ENCODE data around the gene NOS2.
"Not testable (repeated sequence)": the region's sequence is repeated elsewhere in the genome, so short reads cannot be mapped to it uniquely, and the experiment has no call there.

Gene NOS2

GRCh38 chr17:27793168-27793905 is 7.0 kb downstream of the NOS2 start:
- in situ Hi-C loops (cut with HindIII; ENCODE audit: low sequenced_read_pairs), result loop anchor here (5.0 kb wide), 1 partner anchor 64 kb away; no protein-coding TSS in a partner anchor

GRCh38 chr17:27792095-27792494 is 8.2 kb downstream of the NOS2 start:
- in situ Hi-C loops (cut with HindIII; ENCODE audit: low sequenced_read_pairs), result loop anchor here (5.0 kb wide), 1 partner anchor 65 kb away; no protein-coding TSS in a partner anchor

GRCh38 chr17:27788919-27789318 is 11.4 kb downstream of the NOS2 start:
- in situ Hi-C loops (cut with HindIII; ENCODE audit: low sequenced_read_pairs), result no loop called here

GRCh38 chr17:27783440-27784350 is 16.6 kb downstream of the NOS2 start:
- in situ Hi-C loops (cut with HindIII; ENCODE audit: low sequenced_read_pairs), result no loop called here

GRCh38 chr17:27782791-27783206 is 17.5 kb downstream of the NOS2 start:
- in situ Hi-C loops (cut with HindIII; ENCODE audit: low sequenced_read_pairs), result no loop called here

- in situ Hi-C loops (cut with HindIII; ENCODE audit: low sequenced_read_pairs), result no loop called here
These were observed 19.4 kb downstream of the NOS2 start for GRCh38 chr17:27780828-27781404.

- in situ Hi-C loops (cut with HindIII; ENCODE audit: low sequenced_read_pairs), result no loop called here
These were observed 20.1 kb downstream of the NOS2 start for GRCh38 chr17:27780092-27780827.

GRCh38 chr17:27778183-27778582 is 22.1 kb downstream of the NOS2 start:
- in situ Hi-C loops (cut with HindIII; ENCODE audit: low sequenced_read_pairs), result no loop called here

GRCh38 chr17:27776882-27777624 is 23.3 kb downstream of the NOS2 start:
- in situ Hi-C loops (cut with HindIII; ENCODE audit: low sequenced_read_pairs), result no loop called here

- in situ Hi-C loops (cut with HindIII; ENCODE audit: low sequenced_read_pairs), result no loop called here
These were observed 28.7 kb downstream of the NOS2 start for GRCh38 chr17:27771586-27771985.

- in situ Hi-C loops (cut with HindIII; ENCODE audit: low sequenced_read_pairs), result no loop called here
These were observed 29.5 kb downstream of the NOS2 start for GRCh38 chr17:27770877-27771276.

- in situ Hi-C loops (cut with HindIII; ENCODE audit: low sequenced_read_pairs), result no loop called here
These were observed 31.4 kb downstream of the NOS2 start for GRCh38 chr17:27768858-27769410.

GRCh38 chr17:27766438-27766837 is 33.9 kb downstream of the NOS2 start:
- in situ Hi-C loops (cut with HindIII; ENCODE audit: low sequenced_read_pairs), result no loop called here

- in situ Hi-C loops (cut with HindIII; ENCODE audit: low sequenced_read_pairs), result no loop called here
These were observed 35.0 kb downstream of the NOS2 start for GRCh38 chr17:27765353-27765752.

- in situ Hi-C loops (cut with HindIII; ENCODE audit: low sequenced_read_pairs), result no loop called here
These were observed 35.7 kb downstream of the NOS2 start for GRCh38 chr17:27764589-27764988.

GRCh38 chr17:27762527-27763305 is 37.6 kb downstream of the NOS2 start:
- in situ Hi-C loops (cut with HindIII; ENCODE audit: low sequenced_read_pairs), result no loop called here

- in situ Hi-C loops (cut with HindIII; ENCODE audit: low sequenced_read_pairs), result not testable (repeated sequence)
These were observed 39.4 kb downstream of the NOS2 start for GRCh38 chr17:27760931-27761330.

- in situ Hi-C loops (cut with HindIII; ENCODE audit: low sequenced_read_pairs), result no loop called here
These were observed 40.1 kb downstream of the NOS2 start for GRCh38 chr17:27760069-27760885.

All from DLD1 (cell line).